IPS DF 6.9 (cell line): ENCODE measurements around the gene IL22RA2.

Source experiments
- DNase-seq: peaks from one replicate; pipeline ENCODE4 v3.0.0-alpha.2; 2013; ENCODE audit warnings: low read depth, low spot score
- H3K27ac ChIP-seq: one replicate; pipeline ENCODE4 v1.5.1; 2013; ENCODE audit warnings: low read length, control low read depth
- H3K27me3 ChIP-seq: 2 replicates; pipeline ENCODE4 v1.6.1; 2013; ENCODE audit warnings: mild to moderate bottlenecking, low read length; ENCODE audit not compliant: control insufficient read depth, insufficient read depth
- H3K36me3 ChIP-seq: 2 replicates; pipeline ENCODE4 v1.6.1; 2013; ENCODE audit warnings: low read length; ENCODE audit not compliant: control insufficient read depth, insufficient read depth
- H3K4me1 ChIP-seq: 2 replicates; pipeline ENCODE4 v1.6.1; 2013; ENCODE audit warnings: low read length; ENCODE audit not compliant: control insufficient read depth, insufficient read depth
- H3K4me3 ChIP-seq: 2 replicates; pipeline ENCODE4 v1.5.1; 2013; ENCODE audit warnings: mild to moderate bottlenecking, low read length
- H3K9me3 ChIP-seq: 2 replicates; pipeline ENCODE4 v1.6.1; 2013; ENCODE audit warnings: low read length, inconsistent platforms; ENCODE audit not compliant: control insufficient read depth, insufficient read depth
- WGBS: extraction: QIAGEN DNeasy Blood & Tissue Kit; methylation state at CpG from one replicate; pipeline ENCODE4 v1.1.7; 2013; ENCODE audit warnings: mixed read lengths, missing lambda C conversion rate; ENCODE audit not compliant: insufficient read length, insufficient coverage; 5-methylcytosine and 5-hydroxymethylcytosine counted together

IL22RA2 gene

GRCh38 chr6:137156650-137157049 lies 16.8 kb downstream of the IL22RA2 start:
- H3K4me1 ChIP-seq = no peaks in the 10 kb centered on the region
- no peaks in the 10 kb centered on the region for H3K27me3 ChIP-seq
- no peak overlapping the region for H3K27ac ChIP-seq
- no CpG with 5 or more reads among the region's 1 CpG for WGBS
- H3K9me3 ChIP-seq = no peaks in the 10 kb centered on the region; the same call in 1 of the 2 replicates
- DNase-seq = no peak
- no peaks in the 10 kb centered on the region for H3K36me3 ChIP-seq
- no peak overlapping the region for H3K4me3 ChIP-seq

- Histone ChIP-seq H3K9me3 (no peaks in the 10 kb centered on the region; the same call in 1 of the 2 replicates), H3K27me3 (no peaks in the 10 kb centered on the region), H3K36me3 (no peaks in the 10 kb centered on the region), H3K27ac (no peak overlapping the region), H3K4me3 (no peak overlapping the region), H3K4me1 (no peaks in the 10 kb centered on the region)
- WGBS = no CpG with 5 or more reads among the region's 2 CpGs
- no peak for DNase-seq
These were observed 17.6 kb downstream of the IL22RA2 start for GRCh38 chr6:137155830-137156229.

- H3K4me1 ChIP-seq = no peaks in the 10 kb centered on the region
- H3K4me3 ChIP-seq = no peak overlapping the region
- no peak overlapping the region for H3K27ac ChIP-seq
- H3K36me3 ChIP-seq = no peaks in the 10 kb centered on the region
- no peak for DNase-seq
- no CpG with 5 or more reads among the region's 3 CpGs for whole genome bisulfite sequencing
- no peaks in the 10 kb centered on the region for H3K9me3 ChIP-seq
- H3K27me3 ChIP-seq = no peaks in the 10 kb centered on the region; the same call in 1 of the 2 replicates
These were observed 23.4 kb downstream of the IL22RA2 start for GRCh38 chr6:137150072-137150471.

GRCh38 chr6:137149035-137149393 lies 24.4 kb downstream of the IL22RA2 start:
- no peaks in the 10 kb centered on the region for H3K36me3 ChIP-seq
- H3K4me1 ChIP-seq = no peaks in the 10 kb centered on the region
- H3K27me3 ChIP-seq = no peaks in the 10 kb centered on the region; the same call in 1 of the 2 replicates
- WGBS = no CpG with 5 or more reads among the region's 1 CpG
- no peak overlapping the region for H3K4me3 ChIP-seq
- no peak overlapping the region for H3K27ac ChIP-seq
- no peak for DNase-seq
- H3K9me3 ChIP-seq = no peaks in the 10 kb centered on the region

- WGBS = no CpG with 5 or more reads among the region's 2 CpGs
- no peak overlapping the region for H3K27ac ChIP-seq
- DNase-seq = no peak
- no peaks in the 10 kb centered on the region for H3K36me3 ChIP-seq
- no peak overlapping the region for H3K4me3 ChIP-seq
- H3K9me3 ChIP-seq = no peaks in the 10 kb centered on the region
- H3K27me3 ChIP-seq = no peaks in the 10 kb centered on the region; the same call in 1 of the 2 replicates
- H3K4me1 ChIP-seq = no peaks in the 10 kb centered on the region
These were observed 25.0 kb downstream of the IL22RA2 start for GRCh38 chr6:137148306-137149034.

GRCh38 chr6:137147195-137147594 lies 26.2 kb downstream of the IL22RA2 start:
- Histone ChIP-seq H3K9me3 (no peaks in the 10 kb centered on the region), H3K36me3 (no peaks in the 10 kb centered on the region), H3K4me1 (no peaks in the 10 kb centered on the region), H3K27me3 (no peaks in the 10 kb centered on the region; the same call in 1 of the 2 replicates), H3K27ac (no peak overlapping the region), H3K4me3 (no peak overlapping the region)
- no CpG with 5 or more reads among the region's 4 CpGs for whole genome bisulfite sequencing
- no peak for DNase-seq

GRCh38 chr6:137146206-137146605 lies 27.2 kb downstream of the IL22RA2 start:
- H3K27me3 ChIP-seq = no peaks in the 10 kb centered on the region; the same call in 1 of the 2 replicates
- H3K36me3 ChIP-seq = no peaks in the 10 kb centered on the region
- no CpG with 5 or more reads among the region's 4 CpGs for WGBS
- H3K27ac ChIP-seq = no peak overlapping the region
- no peak overlapping the region for H3K4me3 ChIP-seq
- no peaks in the 10 kb centered on the region for H3K4me1 ChIP-seq
- DNase-seq = no peak
- no peaks in the 10 kb centered on the region for H3K9me3 ChIP-seq

GRCh38 chr6:137145421-137145820 lies 28.0 kb downstream of the IL22RA2 start:
- H3K27ac ChIP-seq = no peak overlapping the region
- H3K27me3 ChIP-seq = no peaks in the 10 kb centered on the region; the same call in 1 of the 2 replicates
- no peaks in the 10 kb centered on the region for H3K4me1 ChIP-seq
- WGBS = no CpG with 5 or more reads among the region's 4 CpGs
- H3K9me3 ChIP-seq = no peaks in the 10 kb centered on the region
- DNase-seq = no peak
- H3K36me3 ChIP-seq = no peaks in the 10 kb centered on the region
- H3K4me3 ChIP-seq = no peak overlapping the region

- H3K4me3 ChIP-seq = no peak overlapping the region
- no peak for DNase-seq
- H3K36me3 ChIP-seq = no peaks in the 10 kb centered on the region
- H3K9me3 ChIP-seq = no peaks in the 10 kb centered on the region
- H3K27me3 ChIP-seq = no peaks in the 10 kb centered on the region
- no peaks in the 10 kb centered on the region for H3K4me1 ChIP-seq
- H3K27ac ChIP-seq = no peak overlapping the region
- no CpG with 5 or more reads among the region's 1 CpG for WGBS
These were observed 37.4 kb downstream of the IL22RA2 start for GRCh38 chr6:137136065-137136464.

- no peaks in the 10 kb centered on the region for H3K4me1 ChIP-seq
- H3K4me3 ChIP-seq = no peak overlapping the region
- H3K36me3 ChIP-seq = no peaks in the 10 kb centered on the region
- no peak overlapping the region for H3K27ac ChIP-seq
- H3K9me3 ChIP-seq = no peaks in the 10 kb centered on the region
- no peak for DNase-seq
- no peaks in the 10 kb centered on the region for H3K27me3 ChIP-seq
- WGBS = no CpG with 5 or more reads among the region's 1 CpG
These were observed 39.0 kb downstream of the IL22RA2 start for GRCh38 chr6:137134483-137134882.

GRCh38 chr6:137133122-137133521 lies 40.3 kb downstream of the IL22RA2 start:
- Histone ChIP-seq H3K9me3 (no peaks in the 10 kb centered on the region), H3K4me1 (no peaks in the 10 kb centered on the region), H3K27me3 (no peaks in the 10 kb centered on the region), H3K4me3 (no peak overlapping the region), H3K36me3 (no peaks in the 10 kb centered on the region), H3K27ac (no peak overlapping the region)
- no peak for DNase-seq
- no CpG with 5 or more reads among the region's 3 CpGs for WGBS
